Gastrocnemius medialis (tissue), 4 donors: ENCODE measurements around the gene CFP.

Experiments
- CTCF ChIP-seq, 5 experiments: fragments of 450-650 bp in 3 of 5; fragments of 200-600 bp in 2 of 5; sonication (generic) in 2 of 5; IDR thresholded peaks in 4 of 5; conservative IDR thresholded peaks in 1 of 5; 1 replicate in 4 of 5; 2 replicates in 1 of 5; pipeline ENCODE4 v1.5.1; 2016 to 2019; ENCODE audit warnings: antibody characterized with exemption in 5 of 5, mild to moderate bottlenecking in 3 of 5, moderate library complexity in 3 of 5
- POLR2A ChIP-seq, 2 donors: fragments of 450-650 bp; IDR thresholded peaks; one replicate each; pipeline ENCODE4 v1.6.1; 2017; ENCODE audit warnings: antibody characterized with exemption in 2 of 2, mild to moderate bottlenecking in 2 of 2, moderate library complexity in 2 of 2

- no peak for TF ChIP-seq CTCF (IDR thresholded peaks at IDR 0.05 in 4 of 5, conservative IDR thresholded peaks at IDR 0.05 in 1 of 5)
- TF ChIP-seq POLR2A (IDR thresholded peaks at IDR 0.05), result no peak
These were observed 16.6 kb downstream of the CFP start for GRCh38 chrX:47613082-47613481.
